Muscle of arm (tissue), 12 donors: ENCODE results near the gene MIS18BP1. TPM values are rescaled to one million over a fixed set of nuclear protein-coding genes. Genes with fewer than 3 reads are reported as not detected.

Experiments
- polyA plus RNA-seq, 12 donors: library from polyadenylated mRNA; unstranded; fragments of 120-200 nt; gene quantifications; one replicate each; pipeline ENCODE4 v1.2.1, GENCODE V29; 2013; ENCODE audit not compliant: insufficient read length in 12 of 12

MIS18BP1 gene
- polyA plus RNA-seq, 12 donors, result 12.7 to 53.1 (median 22.7) TPM; not detected in 1

Other genes with a start within 250 kb of the MIS18BP1 start
- gene PRPF39, start 169.1 kb downstream of the MIS18BP1 start, polyA plus RNA-seq, result 100 to 1,000 TPM in 2 of 12 donors, 10 to 100 TPM in 10; 38.6 to 167 (median 68.8) TPM
- 100 to 1,000 TPM in 11 of 12 donors, not detected in 1; 101 to 153 (median 135) TPM for gene FKBP3, start 118.7 kb downstream of the MIS18BP1 start, polyA plus RNA-seq
- gene FANCM, start 117.3 kb downstream of the MIS18BP1 start, polyA plus RNA-seq, result 10 to 100 TPM in 1 of 12 donors, 1 to 10 TPM in 10, not detected in 1; 4.9 to 10.6 (median 7.0) TPM